GM19240 (cell line): ENCODE measurements around the gene ARNT2.

Experiments used
- DNase-seq: peaks from one replicate; pipeline ENCODE4 v3.0.0; 2011; ENCODE audit warnings: low spot score; ENCODE audit not compliant: insufficient read length

ARNT2 gene

GRCh38 chr15:80590761-80591355 lies 186.7 kb downstream of the ARNT2 start:
- DNase-seq = no peak

GRCh38 chr15:80591471-80591870 lies 187.3 kb downstream of the ARNT2 start:
- no peak for DNase-seq

GRCh38 chr15:80591938-80592825 lies 188.0 kb downstream of the ARNT2 start:
- DNase-seq = no peak

GRCh38 chr15:80593486-80594030 lies 189.4 kb downstream of the ARNT2 start:
- DNase-seq = no peak

- DNase-seq = no peak
These were observed 190.1 kb downstream of the ARNT2 start for GRCh38 chr15:80594091-80594889.

- no peak for DNase-seq
These were observed 191.2 kb downstream of the ARNT2 start for GRCh38 chr15:80595396-80595795.

- DNase-seq = no peak
These were observed 192.4 kb downstream of the ARNT2 start for GRCh38 chr15:80596521-80596976.

GRCh38 chr15:80597076-80597475 lies 192.9 kb downstream of the ARNT2 start:
- no peak for DNase-seq

- no peak for DNase-seq
These were observed 195.2 kb downstream of the ARNT2 start for GRCh38 chr15:80599359-80599758.

GRCh38 chr15:80600626-80601025 lies 196.4 kb downstream of the ARNT2 start:
- DNase-seq = no peak

GRCh38 chr15:80601256-80601655 lies 197.1 kb downstream of the ARNT2 start:
- no peak for DNase-seq

GRCh38 chr15:80604583-80605575 lies 200.7 kb downstream of the ARNT2 start:
- DNase-seq = no peak

GRCh38 chr15:80605591-80606150 lies 201.5 kb downstream of the ARNT2 start:
- DNase-seq = no peak

- DNase-seq = no peak
These were observed 202.4 kb downstream of the ARNT2 start for GRCh38 chr15:80606511-80607071.

GRCh38 chr15:80607287-80607980 lies 203.3 kb downstream of the ARNT2 start:
- no peak for DNase-seq

GRCh38 chr15:80608688-80609087 lies 204.5 kb downstream of the ARNT2 start:
- no peak for DNase-seq

GRCh38 chr15:80609091-80609490 lies 204.9 kb downstream of the ARNT2 start:
- no peak for DNase-seq

- DNase-seq = no peak
These were observed 205.3 kb downstream of the ARNT2 start for GRCh38 chr15:80609512-80609946.

GRCh38 chr15:80611543-80612080 lies 207.4 kb downstream of the ARNT2 start:
- no peak for DNase-seq
